Panc1 (cell line): Measurements from ENCODE around the gene MPPED2.

Experiments used
- CTCF ChIP-seq: fragments of 450-650 bp; IDR thresholded peaks from 2 replicates; pipeline ENCODE4 v1.5.1; 2017; ENCODE audit warnings: mild to moderate bottlenecking
- POLR2AphosphoS5 ChIP-seq: IDR thresholded peaks from 2 replicates; pipeline ENCODE4 v1.6.1; 2012; ENCODE audit warnings: mild to moderate bottlenecking, low read depth, low read length, moderate library complexity
- SIN3A ChIP-seq: IDR thresholded peaks from 2 replicates; pipeline ENCODE4 v1.6.1; 2012; ENCODE audit warnings: low read depth, mild to moderate bottlenecking, low read length, moderate library complexity, borderline replicate concordance; ENCODE audit not compliant: insufficient read depth
- TCF7L2 ChIP-seq: IDR thresholded peaks from 2 replicates; pipeline ENCODE4 v1.6.1; 2011; ENCODE audit warnings: mild to moderate bottlenecking, low read depth, low read length, inconsistent platforms
- TF ChIP-seq, protein P1 (sequence below), 2 experiments: IDR thresholded peaks; 2 replicates each; pipeline ENCODE4 v1.6.1; 2011 to 2012; ENCODE audit warnings: low read depth in 2 of 2, control low read depth in 1 of 2, low read length in 1 of 2, mild to moderate bottlenecking in 1 of 2, moderate library complexity in 1 of 2; ENCODE audit not compliant: insufficient read depth in 1 of 2

DNA sequence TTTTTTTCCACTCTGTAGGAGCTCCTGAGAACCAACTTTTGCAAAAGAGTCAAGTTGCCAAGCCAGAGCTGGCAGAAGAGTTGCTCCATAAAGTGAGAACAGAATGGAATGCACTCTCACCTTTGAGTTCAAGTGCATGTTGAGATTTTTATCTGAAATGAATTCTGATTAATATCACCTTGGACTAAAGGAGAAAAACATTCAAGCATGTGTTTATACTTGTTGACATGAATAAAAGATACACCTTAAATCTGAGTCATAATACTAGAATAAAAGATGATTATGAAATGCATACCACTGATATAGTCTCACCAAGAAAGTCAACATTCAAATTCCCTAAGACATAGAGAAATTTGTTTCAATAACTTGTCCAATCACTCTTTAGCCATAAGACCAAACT is 225.4 kb downstream of the MPPED2 start:
- TF ChIP-seq CTCF (no peak), SIN3A (no peak), POLR2AphosphoS5 (no peak), TCF7L2 (no peak)
- TF ChIP-seq, protein P1, sequence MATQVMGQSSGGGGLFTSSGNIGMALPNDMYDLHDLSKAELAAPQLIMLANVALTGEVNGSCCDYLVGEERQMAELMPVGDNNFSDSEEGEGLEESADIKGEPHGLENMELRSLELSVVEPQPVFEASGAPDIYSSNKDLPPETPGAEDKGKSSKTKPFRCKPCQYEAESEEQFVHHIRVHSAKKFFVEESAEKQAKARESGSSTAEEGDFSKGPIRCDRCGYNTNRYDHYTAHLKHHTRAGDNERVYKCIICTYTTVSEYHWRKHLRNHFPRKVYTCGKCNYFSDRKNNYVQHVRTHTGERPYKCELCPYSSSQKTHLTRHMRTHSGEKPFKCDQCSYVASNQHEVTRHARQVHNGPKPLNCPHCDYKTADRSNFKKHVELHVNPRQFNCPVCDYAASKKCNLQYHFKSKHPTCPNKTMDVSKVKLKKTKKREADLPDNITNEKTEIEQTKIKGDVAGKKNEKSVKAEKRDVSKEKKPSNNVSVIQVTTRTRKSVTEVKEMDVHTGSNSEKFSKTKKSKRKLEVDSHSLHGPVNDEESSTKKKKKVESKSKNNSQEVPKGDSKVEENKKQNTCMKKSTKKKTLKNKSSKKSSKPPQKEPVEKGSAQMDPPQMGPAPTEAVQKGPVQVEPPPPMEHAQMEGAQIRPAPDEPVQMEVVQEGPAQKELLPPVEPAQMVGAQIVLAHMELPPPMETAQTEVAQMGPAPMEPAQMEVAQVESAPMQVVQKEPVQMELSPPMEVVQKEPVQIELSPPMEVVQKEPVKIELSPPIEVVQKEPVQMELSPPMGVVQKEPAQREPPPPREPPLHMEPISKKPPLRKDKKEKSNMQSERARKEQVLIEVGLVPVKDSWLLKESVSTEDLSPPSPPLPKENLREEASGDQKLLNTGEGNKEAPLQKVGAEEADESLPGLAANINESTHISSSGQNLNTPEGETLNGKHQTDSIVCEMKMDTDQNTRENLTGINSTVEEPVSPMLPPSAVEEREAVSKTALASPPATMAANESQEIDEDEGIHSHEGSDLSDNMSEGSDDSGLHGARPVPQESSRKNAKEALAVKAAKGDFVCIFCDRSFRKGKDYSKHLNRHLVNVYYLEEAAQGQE (IDR thresholded peaks at IDR 0.05; ENCODE audit: insufficient read depth in 1 of 2, low read depth in 2 of 2, low read length in 1 of 2), result no peak
